GM12874 (cell line): ENCODE results near the gene DCBLD1.

Experiments used
- TF ChIP-seq, protein P1 (sequence below): IDR thresholded peaks from 2 replicates; pipeline ENCODE4 v1.5.1; 2011; ENCODE audit warnings: low read depth, mild to moderate bottlenecking, control low read depth, low read length, moderate library complexity; ENCODE audit not compliant: insufficient read depth

DCBLD1 gene

DNA sequence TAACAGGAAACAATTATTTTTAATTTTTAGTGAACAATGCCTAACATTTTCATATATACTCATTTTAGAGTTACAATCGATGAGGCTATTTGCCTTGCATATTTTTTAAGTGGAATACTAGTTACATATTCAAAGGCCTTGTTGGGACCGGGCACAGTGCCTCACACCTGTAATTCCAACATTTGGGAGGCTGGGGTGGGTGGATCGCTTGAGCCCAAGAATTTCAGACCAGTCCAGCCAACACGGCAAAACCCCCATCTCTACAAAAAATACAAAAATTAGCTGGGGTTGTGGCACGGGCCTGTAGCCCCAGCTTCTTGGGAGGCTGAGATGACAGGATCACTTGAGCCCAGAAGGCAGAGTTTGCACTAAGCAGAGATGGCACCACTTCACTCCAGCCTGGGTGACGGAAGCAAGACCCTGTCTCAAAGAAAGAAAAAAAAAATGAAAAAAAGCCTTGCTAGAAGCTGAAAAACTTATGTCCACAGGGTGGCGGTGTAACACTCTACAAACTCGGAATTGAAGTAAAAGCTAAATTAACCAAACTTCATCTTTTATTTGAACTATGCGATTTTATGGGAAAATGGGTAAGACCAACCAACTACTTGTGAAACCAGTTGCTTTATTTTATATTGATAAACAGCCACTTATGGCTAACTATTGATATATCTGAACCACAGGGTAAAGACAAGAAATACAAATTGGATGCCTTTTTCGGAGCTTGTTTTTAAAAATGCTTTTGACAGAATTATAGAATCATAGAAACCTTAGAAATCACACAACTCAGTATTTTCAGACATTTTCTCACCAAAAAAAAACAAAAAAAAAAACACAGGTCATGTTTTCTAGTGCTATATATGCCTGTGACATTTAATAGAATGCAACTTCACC is 32.7 kb upstream of the DCBLD1 start:
- TF ChIP-seq, protein P1, sequence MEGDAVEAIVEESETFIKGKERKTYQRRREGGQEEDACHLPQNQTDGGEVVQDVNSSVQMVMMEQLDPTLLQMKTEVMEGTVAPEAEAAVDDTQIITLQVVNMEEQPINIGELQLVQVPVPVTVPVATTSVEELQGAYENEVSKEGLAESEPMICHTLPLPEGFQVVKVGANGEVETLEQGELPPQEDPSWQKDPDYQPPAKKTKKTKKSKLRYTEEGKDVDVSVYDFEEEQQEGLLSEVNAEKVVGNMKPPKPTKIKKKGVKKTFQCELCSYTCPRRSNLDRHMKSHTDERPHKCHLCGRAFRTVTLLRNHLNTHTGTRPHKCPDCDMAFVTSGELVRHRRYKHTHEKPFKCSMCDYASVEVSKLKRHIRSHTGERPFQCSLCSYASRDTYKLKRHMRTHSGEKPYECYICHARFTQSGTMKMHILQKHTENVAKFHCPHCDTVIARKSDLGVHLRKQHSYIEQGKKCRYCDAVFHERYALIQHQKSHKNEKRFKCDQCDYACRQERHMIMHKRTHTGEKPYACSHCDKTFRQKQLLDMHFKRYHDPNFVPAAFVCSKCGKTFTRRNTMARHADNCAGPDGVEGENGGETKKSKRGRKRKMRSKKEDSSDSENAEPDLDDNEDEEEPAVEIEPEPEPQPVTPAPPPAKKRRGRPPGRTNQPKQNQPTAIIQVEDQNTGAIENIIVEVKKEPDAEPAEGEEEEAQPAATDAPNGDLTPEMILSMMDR, result peak; percentile 45; the same call in 1 of the 2 replicates

DNA sequence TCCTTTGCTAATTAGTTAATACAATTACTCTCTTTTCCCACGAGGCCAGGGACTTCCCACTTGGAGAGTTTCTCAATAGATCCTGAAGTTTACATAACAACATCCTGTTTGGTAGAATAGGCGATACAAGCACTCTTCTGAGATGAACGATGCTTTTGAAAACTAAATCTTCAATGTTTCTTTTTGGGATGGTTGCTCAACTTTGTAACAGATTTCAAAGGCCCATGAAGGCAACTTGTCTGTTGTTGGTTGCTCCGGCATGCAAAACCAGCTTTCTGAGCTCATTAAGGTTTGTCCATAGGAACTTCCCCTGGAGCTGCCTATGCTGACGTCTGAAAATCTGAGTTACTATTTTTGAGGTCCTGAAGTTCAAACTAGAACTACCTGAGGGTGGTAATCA is 30.8 kb upstream of the DCBLD1 start:
- TF ChIP-seq, protein P1, result no peak

DNA sequence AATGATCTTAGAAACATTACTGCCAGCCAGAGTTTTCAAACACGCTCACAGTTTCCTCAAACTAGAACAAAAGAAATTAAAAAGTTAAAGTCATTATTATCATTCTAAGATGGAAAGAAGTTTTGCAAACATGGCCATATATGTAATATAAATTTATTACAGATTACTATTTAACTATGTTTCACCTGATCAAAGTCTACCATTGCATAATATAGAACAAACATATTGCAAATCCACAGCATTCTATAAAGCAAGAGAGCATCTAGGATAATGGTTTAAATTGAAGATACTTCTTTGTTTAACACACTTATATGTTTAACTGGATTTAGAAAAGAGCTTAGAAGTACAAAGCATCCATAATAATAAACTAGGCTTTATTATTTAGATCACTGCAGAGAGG is 26.2 kb upstream of the DCBLD1 start:
- TF ChIP-seq, protein P1, result no peak

DNA sequence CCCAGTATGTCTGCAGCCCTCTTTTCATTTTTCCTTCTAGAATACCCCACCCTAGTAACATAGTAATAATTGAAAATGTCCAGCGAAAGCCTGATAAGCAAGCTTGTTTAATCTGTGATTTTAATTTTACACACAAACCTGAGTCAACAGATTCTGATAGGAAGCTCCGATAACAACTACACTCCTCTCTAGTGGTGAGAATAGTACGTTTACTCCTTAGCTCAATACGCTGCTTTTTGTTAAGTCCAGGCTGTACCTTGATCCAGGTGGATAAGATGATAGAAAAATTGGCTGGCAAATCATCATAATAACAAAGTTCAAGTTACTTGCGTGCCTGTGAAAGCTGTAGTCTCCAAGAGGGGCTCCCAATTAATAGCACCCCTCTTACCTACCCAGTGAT is 25.5 kb upstream of the DCBLD1 start:
- TF ChIP-seq, protein P1, result no peak

DNA sequence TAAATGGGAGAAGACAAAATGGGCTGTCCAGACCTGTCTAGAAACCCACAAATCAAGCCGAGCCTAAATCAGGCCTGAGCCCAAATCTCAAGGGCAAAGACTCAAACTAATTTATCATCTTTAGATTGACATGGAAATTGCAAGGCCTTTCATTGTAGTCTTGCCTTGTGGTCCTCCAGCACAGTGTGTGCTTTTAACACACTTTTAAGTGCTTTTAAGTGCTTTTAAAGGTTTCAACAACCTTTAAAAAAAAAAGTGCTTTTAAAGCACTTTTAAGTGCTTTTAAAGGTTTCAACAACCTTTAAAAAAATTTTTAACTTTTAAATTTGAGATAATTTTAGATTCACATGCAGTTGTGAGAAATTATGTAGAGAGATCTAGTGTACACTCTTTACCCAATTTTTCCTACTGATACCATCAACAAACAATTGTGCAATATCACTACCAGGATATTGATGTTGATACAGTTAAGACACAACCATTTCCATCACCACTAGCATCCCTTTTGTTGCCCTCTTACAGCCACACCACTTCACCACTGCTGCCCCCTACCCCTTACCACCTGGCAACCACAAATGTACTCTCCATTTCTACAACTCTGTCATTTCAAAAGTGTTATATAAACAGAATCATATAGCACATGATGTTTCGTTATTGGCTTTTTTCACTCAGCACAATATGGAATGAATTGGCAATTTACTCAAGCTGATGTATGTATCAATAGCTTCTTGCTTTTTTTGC is 23.1 kb upstream of the DCBLD1 start:
- TF ChIP-seq, protein P1, result no peak

DNA sequence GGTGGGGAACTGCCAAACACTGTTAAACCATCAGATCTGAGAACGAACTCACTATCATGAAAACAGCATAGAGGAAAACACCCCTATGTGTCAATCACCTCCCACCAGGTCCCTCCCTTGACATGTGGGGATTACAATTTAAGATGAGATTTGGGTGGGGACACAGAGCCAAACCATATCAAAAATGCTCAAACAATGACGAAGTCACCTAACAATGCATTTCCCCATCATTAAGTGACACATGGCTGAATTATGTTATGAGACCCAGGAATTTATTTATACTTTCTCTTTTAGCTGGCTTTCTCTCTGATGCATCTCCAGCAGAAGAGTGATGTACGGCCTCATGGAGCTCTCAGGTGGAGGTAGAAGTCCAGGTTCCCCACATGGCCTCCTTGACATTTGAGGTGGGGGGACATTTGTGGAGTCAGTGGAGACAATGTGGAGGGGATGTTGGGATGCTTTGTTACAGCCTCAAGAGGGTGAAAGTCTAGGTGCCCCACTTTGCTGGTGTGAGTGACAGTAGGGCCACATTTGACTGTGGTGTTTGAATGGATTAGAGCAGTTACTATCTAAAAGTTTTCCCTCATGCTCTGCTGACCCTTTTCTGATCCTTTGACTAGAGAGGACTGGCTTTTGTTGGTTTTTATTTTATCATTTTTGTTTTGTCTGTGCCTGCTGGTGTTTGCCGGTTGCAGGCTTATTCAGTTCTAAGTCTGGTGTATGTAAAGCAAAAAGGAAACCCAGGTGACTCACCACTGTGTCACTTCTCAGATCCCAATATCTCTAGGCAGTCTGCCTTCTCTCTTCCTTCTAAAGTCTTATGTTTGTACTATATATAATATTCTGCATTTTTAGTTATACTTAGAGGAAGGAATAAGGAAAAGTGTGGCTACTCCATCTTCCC is 18.5 kb upstream of the DCBLD1 start:
- TF ChIP-seq, protein P1, result no peak
